OCI-LY3 (cell line): Measurements from ENCODE around the gene TFPT.

ENCODE experiments used
- H2AFZ ChIP-seq: fragments of 200-600, 300-600 bp; shearing (Covaris generic); 2 replicates; pipeline ENCODE4 v1.6.0; 2014; ENCODE audit warnings: antibody characterized with exemption, low read depth, low read length
- H3K27ac ChIP-seq: fragments of 200-600, 300-600 bp; sonication (generic); 2 replicates; pipeline ENCODE4 v1.5.1; 2014; ENCODE audit warnings: mild to moderate bottlenecking, low read length, moderate library complexity, mixed read lengths
- H3K27me3 ChIP-seq: fragments of 200-600, 300-600 bp; sonication (generic); 2 replicates; pipeline ENCODE4 v1.6.1; 2014; ENCODE audit warnings: low read depth, low read length, mixed read lengths
- H3K36me3 ChIP-seq: fragments of 200-600, 300-600 bp; sonication (generic); replicated peaks from 2 replicates; pipeline ENCODE3; 2014; ENCODE audit warnings: low read depth, low read length, mixed read lengths
- H3K4me1 ChIP-seq: fragments of 300-600, 200-600 bp; sonication (generic); 2 replicates; pipeline ENCODE4 v1.6.1; 2014; ENCODE audit warnings: low read length, mixed read lengths
- H3K4me2 ChIP-seq: fragments of 200-600, 300-600 bp; sonication (generic); 2 replicates; pipeline ENCODE4 v1.6.1; 2014; ENCODE audit warnings: low read length, mixed read lengths
- H3K4me3 ChIP-seq: fragments of 300-600, 200-600 bp; sonication (generic); 2 replicates; pipeline ENCODE4 v1.5.1; 2014; ENCODE audit warnings: antibody characterized with exemption, mild to moderate bottlenecking, low read length, moderate library complexity
- H3K79me2 ChIP-seq: fragments of 300-600, 200-600 bp; shearing (Covaris generic); 2 replicates; pipeline ENCODE4 v1.6.1; 2014; ENCODE audit warnings: mild to moderate bottlenecking, low read length, mixed read lengths
- H3K9ac ChIP-seq: fragments of 300-600, 200-600 bp; shearing (Covaris generic); 2 replicates; pipeline ENCODE4 v1.6.0; 2014; ENCODE audit warnings: mild to moderate bottlenecking, low read length, moderate library complexity
- H3K9me3 ChIP-seq: fragments of 200-600, 300-600 bp; shearing (Covaris generic); 2 replicates; pipeline ENCODE4 v1.6.1; 2014; ENCODE audit warnings: low read length, mixed read lengths; ENCODE audit not compliant: insufficient read depth
- H4K20me1 ChIP-seq: fragments of 200-600, 300-600 bp; sonication (generic); 2 replicates; pipeline ENCODE4 v1.6.1; 2016; ENCODE audit warnings: low read length, mixed read lengths; ENCODE audit not compliant: insufficient read depth
- EZH2phosphoT487 ChIP-seq: fragments of 200-600 bp; shearing (Covaris generic); IDR thresholded peaks from 2 replicates; pipeline ENCODE4 v1.6.1; 2018; ENCODE audit warnings: antibody characterized with exemption, mixed run types, low read depth
- TF ChIP-seq, protein P1 (sequence below): fragments of 200-600, 300-600 bp; sonication (generic); IDR thresholded peaks from 2 replicates; pipeline ENCODE4 v1.5.1; 2014; ENCODE audit warnings: antibody characterized with exemption, low read length, low read depth

Gene TFPT

DNA sequence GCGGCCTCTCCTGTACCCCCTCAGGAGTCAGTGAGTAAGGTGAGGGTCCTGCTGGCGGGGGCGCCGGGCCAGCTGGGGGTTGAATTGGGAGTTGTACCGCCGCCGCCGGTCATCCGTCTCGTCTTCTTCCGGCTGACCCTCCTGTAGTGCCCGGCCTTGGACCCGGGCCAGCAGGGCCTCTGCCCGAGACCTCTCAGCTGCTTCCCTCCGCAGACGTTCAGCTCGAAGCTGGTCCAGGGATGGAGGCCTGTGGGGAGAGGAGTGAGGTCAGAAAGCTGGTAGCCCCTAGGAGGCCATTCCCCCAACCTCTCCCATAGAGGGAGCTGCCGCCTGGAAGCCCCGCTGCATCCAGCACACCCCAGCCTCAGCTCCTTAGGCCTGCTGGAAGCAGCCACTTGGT is 40.2 kb upstream of the TFPT start:
- no peak overlapping the region for H2AFZ ChIP-seq
- H3K27me3 ChIP-seq, result no peaks in the 10 kb centered on the region
- no peaks in the 10 kb centered on the region for H4K20me1 ChIP-seq
- no peaks in the 10 kb centered on the region for H3K9me3 ChIP-seq
- peaks cover 60% of the 10 kb centered on the region for H3K36me3 ChIP-seq
- no peak overlapping the region for H3K27ac ChIP-seq
- TF ChIP-seq, protein P1, sequence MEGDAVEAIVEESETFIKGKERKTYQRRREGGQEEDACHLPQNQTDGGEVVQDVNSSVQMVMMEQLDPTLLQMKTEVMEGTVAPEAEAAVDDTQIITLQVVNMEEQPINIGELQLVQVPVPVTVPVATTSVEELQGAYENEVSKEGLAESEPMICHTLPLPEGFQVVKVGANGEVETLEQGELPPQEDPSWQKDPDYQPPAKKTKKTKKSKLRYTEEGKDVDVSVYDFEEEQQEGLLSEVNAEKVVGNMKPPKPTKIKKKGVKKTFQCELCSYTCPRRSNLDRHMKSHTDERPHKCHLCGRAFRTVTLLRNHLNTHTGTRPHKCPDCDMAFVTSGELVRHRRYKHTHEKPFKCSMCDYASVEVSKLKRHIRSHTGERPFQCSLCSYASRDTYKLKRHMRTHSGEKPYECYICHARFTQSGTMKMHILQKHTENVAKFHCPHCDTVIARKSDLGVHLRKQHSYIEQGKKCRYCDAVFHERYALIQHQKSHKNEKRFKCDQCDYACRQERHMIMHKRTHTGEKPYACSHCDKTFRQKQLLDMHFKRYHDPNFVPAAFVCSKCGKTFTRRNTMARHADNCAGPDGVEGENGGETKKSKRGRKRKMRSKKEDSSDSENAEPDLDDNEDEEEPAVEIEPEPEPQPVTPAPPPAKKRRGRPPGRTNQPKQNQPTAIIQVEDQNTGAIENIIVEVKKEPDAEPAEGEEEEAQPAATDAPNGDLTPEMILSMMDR, result no peak
- no peak for TF ChIP-seq EZH2phosphoT487
- H3K4me2 ChIP-seq, result no peak overlapping the region
- no peak overlapping the region for H3K9ac ChIP-seq
- peaks cover 15% of the 10 kb centered on the region for H3K4me1 ChIP-seq
- peaks cover 14% of the 10 kb centered on the region for H3K79me2 ChIP-seq
- no peak overlapping the region for H3K4me3 ChIP-seq

DNA sequence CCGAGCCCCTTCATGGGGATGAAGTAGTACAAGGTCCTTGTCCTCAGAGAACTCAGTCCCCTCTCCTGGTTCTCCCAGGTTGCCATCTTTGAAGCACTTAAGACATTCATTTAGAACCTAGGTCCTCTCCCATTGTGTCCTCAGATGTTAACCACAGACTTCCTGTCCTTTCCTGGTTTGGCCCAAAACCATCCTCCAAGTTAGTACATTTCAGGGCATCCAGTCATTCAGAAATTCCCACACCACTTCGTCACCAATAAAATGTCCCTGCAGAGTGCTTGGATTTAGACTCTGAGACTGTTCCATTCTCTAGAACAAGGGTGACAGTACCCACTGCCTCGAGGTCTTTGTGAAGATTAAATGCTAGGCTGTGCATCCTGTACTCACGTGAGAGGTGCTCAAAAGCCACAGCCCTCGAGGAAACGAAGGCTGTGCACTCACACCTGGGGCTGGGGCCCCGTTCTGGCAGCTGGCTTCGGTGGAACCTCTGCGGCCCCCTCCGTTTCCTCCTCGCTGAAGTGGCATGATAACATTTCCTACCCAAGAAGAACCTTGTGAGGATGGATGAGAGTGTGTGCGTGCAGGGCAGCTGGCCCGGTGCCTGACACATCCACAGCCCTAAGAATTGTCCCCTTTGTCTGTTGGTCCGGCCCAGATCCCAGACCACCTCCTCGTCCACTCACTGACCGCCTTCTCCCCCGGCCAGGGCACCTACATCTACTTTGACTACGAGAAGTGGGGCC is 39.3 kb upstream of the TFPT start:
- H3K4me1 ChIP-seq, result peaks cover 11% of the 10 kb centered on the region
- H2AFZ ChIP-seq, result no peak overlapping the region
- peaks cover 68% of the 10 kb centered on the region for H3K36me3 ChIP-seq
- H3K4me2 ChIP-seq, result no peak overlapping the region
- H4K20me1 ChIP-seq, result no peaks in the 10 kb centered on the region
- peaks cover 10% of the 10 kb centered on the region for H3K79me2 ChIP-seq
- H3K9me3 ChIP-seq, result no peaks in the 10 kb centered on the region
- H3K27ac ChIP-seq, result no peak overlapping the region
- TF ChIP-seq, protein P1, result no peak
- H3K4me3 ChIP-seq, result no peak overlapping the region
- H3K9ac ChIP-seq, result no peak overlapping the region
- H3K27me3 ChIP-seq, result no peaks in the 10 kb centered on the region

DNA sequence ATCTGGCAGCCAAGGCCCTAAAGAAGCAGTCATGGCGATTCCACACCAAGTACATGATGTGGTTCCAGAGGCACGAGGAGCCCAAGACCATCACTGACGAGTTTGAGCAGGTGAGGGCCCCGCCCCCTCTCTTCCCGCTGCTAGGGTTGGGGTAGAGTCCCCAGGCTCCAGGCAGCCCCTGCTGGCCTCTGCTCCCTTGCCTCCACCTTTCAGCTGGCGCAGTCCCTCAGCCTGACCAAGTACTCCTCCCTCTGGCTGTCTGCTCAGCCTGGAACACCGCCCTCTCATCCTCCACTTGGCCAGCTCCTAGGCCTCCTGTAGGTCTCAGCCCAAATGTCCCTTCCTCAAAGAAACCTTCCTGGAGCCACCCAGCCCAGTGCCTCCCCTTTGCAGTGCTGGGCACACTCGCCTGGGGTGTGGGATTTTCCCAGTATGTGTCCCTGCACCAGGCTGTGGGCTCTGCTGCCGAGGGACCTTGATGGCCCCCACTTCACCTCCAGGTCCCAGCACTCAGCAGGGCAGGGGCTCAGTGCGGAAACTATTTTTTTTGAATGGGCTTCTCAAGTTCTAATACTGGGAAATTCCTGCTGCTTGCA is 38.4 kb upstream of the TFPT start:
- no peak overlapping the region for H3K27ac ChIP-seq
- H2AFZ ChIP-seq, result no peak overlapping the region
- no peak overlapping the region for H3K4me2 ChIP-seq
- TF ChIP-seq, protein P1, result no peak
- no peak for TF ChIP-seq EZH2phosphoT487
- no peaks in the 10 kb centered on the region for H3K9me3 ChIP-seq
- H3K36me3 ChIP-seq, result peaks cover 77% of the 10 kb centered on the region
- no peak overlapping the region for H3K9ac ChIP-seq
- H3K4me3 ChIP-seq, result no peak overlapping the region
- H4K20me1 ChIP-seq, result 0 out of 2 replicates have a peak, but pooled peaks cover 4% of the 10 kb centered on the region
- peaks cover 7% of the 10 kb centered on the region for H3K79me2 ChIP-seq
- no peaks in the 10 kb centered on the region for H3K27me3 ChIP-seq
- peaks cover 7% of the 10 kb centered on the region for H3K4me1 ChIP-seq

DNA sequence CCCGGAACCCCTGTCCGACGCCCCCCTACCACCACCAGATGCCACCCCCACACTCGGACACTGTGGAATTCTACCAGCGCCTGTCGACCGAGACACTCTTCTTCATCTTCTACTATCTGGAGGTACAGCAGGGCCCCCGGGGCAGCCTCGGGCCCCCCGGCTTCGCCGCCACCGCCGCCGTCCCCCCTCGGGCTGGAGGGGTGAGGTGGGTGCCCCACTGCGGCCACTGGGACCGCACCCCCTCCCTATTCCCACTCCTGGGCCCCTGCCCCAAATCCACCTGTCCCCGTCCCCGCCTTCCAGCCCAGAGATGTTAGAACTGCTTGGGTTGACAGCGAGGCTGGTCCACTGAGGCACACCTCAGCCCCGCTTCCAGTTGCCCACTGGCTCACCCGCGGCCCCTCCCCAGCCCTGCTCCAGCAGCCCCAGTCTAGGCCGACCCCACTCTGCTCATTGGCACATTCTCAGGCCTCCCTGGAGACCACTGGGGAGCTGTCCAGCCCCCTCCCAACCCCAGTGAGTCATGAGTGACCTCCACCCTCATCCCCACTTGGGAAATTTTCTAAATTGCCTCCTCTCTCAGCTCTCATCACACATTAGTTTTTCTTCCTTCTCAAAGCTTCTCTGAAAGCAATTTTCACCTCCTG is 37.5 kb upstream of the TFPT start:
- Histone ChIP-seq H3K27me3 (no peaks in the 10 kb centered on the region), H3K36me3 (peaks cover 75% of the 10 kb centered on the region), H2AFZ (no peak overlapping the region), H3K9me3 (no peaks in the 10 kb centered on the region), H3K27ac (no peak overlapping the region), H3K4me2 (no peak overlapping the region), H3K9ac (no peak overlapping the region), H4K20me1 (0 out of 2 replicates have a peak, but pooled peaks cover 4% of the 10 kb centered on the region), H3K4me3 (no peak overlapping the region), H3K79me2 (no peaks in the 10 kb centered on the region), H3K4me1 (no peaks in the 10 kb centered on the region)
- TF ChIP-seq, protein P1, result no peak
- no peak for TF ChIP-seq EZH2phosphoT487
